ENCODE results near the gene TRIM15. TPM values are rescaled to one million over a fixed set of nuclear protein-coding genes. Genes with fewer than 3 reads are reported as not detected.

TRIM15 gene
- total and polyA plus RNA-seq, 9 of the 15 experiments (the other 6 are each of a cell fraction or from before 2014, with no cell fraction given): 0.06 to 2.6 (median 0.83) TPM

DNA sequence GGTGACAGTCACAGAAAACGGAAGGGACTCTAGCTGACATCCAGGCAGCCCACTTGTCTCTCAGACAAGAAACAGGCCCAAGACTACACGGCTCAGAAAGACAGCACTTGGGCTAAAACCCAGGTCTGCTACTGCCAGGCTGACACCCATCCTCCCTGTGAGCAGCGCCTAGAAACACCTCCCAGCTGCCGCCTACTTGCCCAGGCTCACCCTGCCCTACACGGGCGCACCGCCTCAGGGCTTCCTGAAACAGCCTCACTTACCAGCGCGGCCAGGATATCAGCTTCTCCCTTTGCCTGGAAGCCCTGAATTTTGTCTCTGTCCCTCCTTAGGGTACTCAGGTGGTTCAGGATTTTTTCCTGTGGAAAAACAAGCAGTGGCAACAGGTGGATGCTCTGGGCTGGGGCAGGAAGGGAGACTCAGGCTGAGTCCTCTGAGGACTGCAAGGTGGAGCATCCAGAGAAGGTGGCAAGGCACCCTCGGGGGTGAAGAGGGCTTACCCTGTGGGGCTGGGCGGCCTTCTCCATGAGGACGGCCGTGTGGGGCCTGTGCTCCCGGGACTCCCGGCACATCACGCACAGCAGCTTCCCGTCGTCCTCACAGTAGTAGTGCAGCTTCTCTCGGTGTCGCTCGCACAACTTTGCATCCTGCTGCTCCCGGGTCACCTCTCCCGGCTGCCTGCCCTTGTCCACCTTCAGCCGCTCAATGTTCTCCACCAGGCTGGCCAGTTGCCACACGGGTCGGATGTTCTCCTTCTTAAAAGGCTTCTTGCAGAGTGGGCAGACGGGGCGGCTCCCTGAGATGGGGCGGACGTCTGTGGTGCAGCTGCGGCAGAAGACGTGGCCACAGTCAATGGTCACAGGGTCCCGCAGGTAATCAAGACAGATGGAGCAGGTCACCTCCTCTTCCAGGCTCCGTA is 35.1 kb downstream of the TRIM15 start (continued):
- TF ChIP-seq, protein P1, sequence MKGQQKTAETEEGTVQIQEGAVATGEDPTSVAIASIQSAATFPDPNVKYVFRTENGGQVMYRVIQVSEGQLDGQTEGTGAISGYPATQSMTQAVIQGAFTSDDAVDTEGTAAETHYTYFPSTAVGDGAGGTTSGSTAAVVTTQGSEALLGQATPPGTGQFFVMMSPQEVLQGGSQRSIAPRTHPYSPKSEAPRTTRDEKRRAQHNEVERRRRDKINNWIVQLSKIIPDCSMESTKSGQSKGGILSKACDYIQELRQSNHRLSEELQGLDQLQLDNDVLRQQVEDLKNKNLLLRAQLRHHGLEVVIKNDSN (CRISPR knock-in tag; IDR thresholded peaks at IDR 0.05): no peak
- TF ChIP-seq BRCA1 (IDR thresholded peaks at IDR 0.05) (no peak), BRCA1 (CRISPR knock-in tag; IDR thresholded peaks at IDR 0.05) (no peak), ZSCAN32 (CRISPR knock-in tag; IDR thresholded peaks at IDR 0.05) (no peak), ZNF785 (CRISPR knock-in tag; IDR thresholded peaks at IDR 0.05) (no peak), PATZ1 (CRISPR knock-in tag; IDR thresholded peaks at IDR 0.05; ENCODE audit: borderline replicate concordance) (no peak), ZNF589 (CRISPR knock-in tag; IDR thresholded peaks at IDR 0.05; ENCODE audit: low read depth) (no peak)
- TF ChIP-seq, protein P2, sequence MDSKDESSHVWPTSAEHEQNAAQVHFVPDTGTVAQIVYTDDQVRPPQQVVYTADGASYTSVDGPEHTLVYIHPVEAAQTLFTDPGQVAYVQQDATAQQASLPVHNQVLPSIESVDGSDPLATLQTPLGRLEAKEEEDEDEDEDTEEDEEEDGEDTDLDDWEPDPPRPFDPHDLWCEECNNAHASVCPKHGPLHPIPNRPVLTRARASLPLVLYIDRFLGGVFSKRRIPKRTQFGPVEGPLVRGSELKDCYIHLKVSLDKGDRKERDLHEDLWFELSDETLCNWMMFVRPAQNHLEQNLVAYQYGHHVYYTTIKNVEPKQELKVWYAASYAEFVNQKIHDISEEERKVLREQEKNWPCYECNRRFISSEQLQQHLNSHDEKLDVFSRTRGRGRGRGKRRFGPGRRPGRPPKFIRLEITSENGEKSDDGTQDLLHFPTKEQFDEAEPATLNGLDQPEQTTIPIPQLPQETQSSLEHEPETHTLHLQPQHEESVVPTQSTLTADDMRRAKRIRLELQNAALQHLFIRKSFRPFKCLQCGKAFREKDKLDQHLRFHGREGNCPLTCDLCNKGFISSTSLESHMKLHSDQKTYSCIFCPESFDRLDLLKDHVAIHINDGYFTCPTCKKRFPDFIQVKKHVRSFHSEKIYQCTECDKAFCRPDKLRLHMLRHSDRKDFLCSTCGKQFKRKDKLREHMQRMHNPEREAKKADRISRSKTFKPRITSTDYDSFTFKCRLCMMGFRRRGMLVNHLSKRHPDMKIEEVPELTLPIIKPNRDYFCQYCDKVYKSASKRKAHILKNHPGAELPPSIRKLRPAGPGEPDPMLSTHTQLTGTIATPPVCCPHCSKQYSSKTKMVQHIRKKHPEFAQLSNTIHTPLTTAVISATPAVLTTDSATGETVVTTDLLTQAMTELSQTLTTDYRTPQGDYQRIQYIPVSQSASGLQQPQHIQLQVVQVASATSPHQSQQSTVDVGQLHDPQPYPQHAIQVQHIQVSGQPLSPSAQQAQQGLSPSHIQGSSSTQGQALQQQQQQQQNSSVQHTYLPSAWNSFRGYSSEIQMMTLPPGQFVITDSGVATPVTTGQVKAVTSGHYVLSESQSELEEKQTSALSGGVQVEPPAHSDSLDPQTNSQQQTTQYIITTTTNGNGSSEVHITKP (IDR thresholded peaks at IDR 0.05; ENCODE audit: partially characterized antibody): no peak

Measured in K562 (cell line).